HEK293 (cell line): Measurements from ENCODE around the gene ITGA8.

Experiments
- GFI1B ChIP-seq: fragments of 450-650 bp; formaldehyde crosslinking; IDR thresholded peaks from 2 replicates; pipeline ENCODE4 v1.5.1; 2016; ENCODE audit warnings: missing biosample characterization, missing genetic modification characterization
- GLI2 ChIP-seq: fragments of 450-650 bp; formaldehyde crosslinking; IDR thresholded peaks from 2 replicates; pipeline ENCODE4; 2017; ENCODE audit warnings: missing biosample characterization, missing genetic modification characterization, low read depth, borderline replicate concordance
- GLIS2 ChIP-seq: fragments of 450-650 bp; formaldehyde crosslinking; IDR thresholded peaks from 2 replicates; pipeline ENCODE4 v1.5.1; 2016; ENCODE audit warnings: missing biosample characterization, missing genetic modification characterization
- HOXD13 ChIP-seq: sonication (generic); formaldehyde crosslinking; IDR thresholded peaks from 2 replicates; pipeline ENCODE4 v1.8.0; 2022; ENCODE audit warnings: missing genetic modification reagents, borderline replicate concordance
- KLF8 ChIP-seq: fragments of 450-650 bp; formaldehyde crosslinking; IDR thresholded peaks from 2 replicates; pipeline ENCODE4 v1.5.1; 2016; ENCODE audit warnings: missing biosample characterization, missing genetic modification characterization
- RBAK ChIP-seq: fragments of 450-650 bp; formaldehyde crosslinking; IDR thresholded peaks from 2 replicates; pipeline ENCODE4 v1.5.1; 2016; ENCODE audit warnings: missing biosample characterization, missing genetic modification characterization
- SCRT2 ChIP-seq: fragments of 450-650 bp; formaldehyde crosslinking; IDR thresholded peaks from 2 replicates; pipeline ENCODE4 v1.5.1; 2016; ENCODE audit warnings: missing biosample characterization, missing genetic modification characterization
- SP7 ChIP-seq: fragments of 450-650 bp; formaldehyde crosslinking; IDR thresholded peaks from 2 replicates; pipeline ENCODE4 v1.5.1; 2016; ENCODE audit warnings: missing biosample characterization, missing genetic modification characterization
- TRIM28 ChIP-seq: IDR thresholded peaks from 2 replicates; pipeline ENCODE4 v1.6.1; 2011; ENCODE audit warnings: low read length, control low read depth, borderline replicate concordance
- WT1 ChIP-seq: fragments of 450-650 bp; formaldehyde crosslinking; IDR thresholded peaks from 2 replicates; pipeline ENCODE4 v1.5.1; 2016; ENCODE audit warnings: missing biosample characterization, missing genetic modification characterization
- ZBTB21 ChIP-seq: fragments of 450-650 bp; formaldehyde crosslinking; IDR thresholded peaks from 2 replicates; pipeline ENCODE4 v1.5.1; 2017; ENCODE audit warnings: missing biosample characterization, missing genetic modification characterization
- ZNF114 ChIP-seq: fragments of 450-650 bp; formaldehyde crosslinking; IDR thresholded peaks from 2 replicates; pipeline ENCODE4 v1.5.0; 2017; ENCODE audit warnings: missing biosample characterization, missing genetic modification characterization
- ZNF121 ChIP-seq: fragments of 450-650 bp; formaldehyde crosslinking; IDR thresholded peaks from 2 replicates; pipeline ENCODE4 v1.5.1; 2016; ENCODE audit warnings: missing biosample characterization, missing genetic modification characterization
- ZNF169 ChIP-seq: fragments of 450-650 bp; formaldehyde crosslinking; IDR thresholded peaks from 2 replicates; pipeline ENCODE4 v1.5.1; 2016; ENCODE audit warnings: missing biosample characterization, missing genetic modification characterization
- ZNF302 ChIP-seq: fragments of 450-650 bp; formaldehyde crosslinking; IDR thresholded peaks from 2 replicates; pipeline ENCODE4 v1.5.1; 2016; ENCODE audit warnings: missing biosample characterization, missing genetic modification characterization, low read depth
- ZNF335 ChIP-seq: fragments of 450-650 bp; formaldehyde crosslinking; conservative IDR thresholded peaks from 2 replicates; pipeline ENCODE4 v1.5.1; 2016; ENCODE audit warnings: missing biosample characterization, missing genetic modification characterization
- ZNF341 ChIP-seq: fragments of 450-650 bp; formaldehyde crosslinking; IDR thresholded peaks from 2 replicates; pipeline ENCODE4; 2016; ENCODE audit warnings: low read depth, missing biosample characterization, missing genetic modification characterization
- ZNF362 ChIP-seq: fragments of 450-650 bp; formaldehyde crosslinking; IDR thresholded peaks from 2 replicates; pipeline ENCODE4 v1.5.1; 2016; ENCODE audit warnings: missing biosample characterization, missing genetic modification characterization
- ZNF37A ChIP-seq: fragments of 450-650 bp; IDR thresholded peaks from 2 replicates; pipeline ENCODE4 v1.5.1; 2018; ENCODE audit warnings: missing biosample characterization, missing genetic modification characterization
- ZNF398 ChIP-seq: fragments of 450-650 bp; formaldehyde crosslinking; IDR thresholded peaks from 2 replicates; pipeline ENCODE4 v1.5.1; 2017; ENCODE audit warnings: missing biosample characterization, missing genetic modification characterization
- ZNF548 ChIP-seq: fragments of 450-650 bp; formaldehyde crosslinking; IDR thresholded peaks from 2 replicates; pipeline ENCODE4 v1.5.1; 2016; ENCODE audit warnings: missing biosample characterization, missing genetic modification characterization
- ZNF560 ChIP-seq: fragments of 450-650 bp; formaldehyde crosslinking; IDR thresholded peaks from 2 replicates; pipeline ENCODE4 v1.5.1; 2017; ENCODE audit warnings: missing biosample characterization, missing genetic modification characterization, borderline replicate concordance
- ZNF600 ChIP-seq: fragments of 450-650 bp; formaldehyde crosslinking; IDR thresholded peaks from 2 replicates; pipeline ENCODE4 v1.5.1; 2016; ENCODE audit warnings: missing biosample characterization, missing genetic modification characterization
- ZNF626 ChIP-seq: fragments of 450-650 bp; sonication (Bioruptor Pico); formaldehyde crosslinking; IDR thresholded peaks from 2 replicates; pipeline ENCODE4 v1.5.1; 2018; ENCODE audit warnings: missing biosample characterization, missing genetic modification characterization, inconsistent platforms
- ZNF654 ChIP-seq: fragments of 450-650 bp; formaldehyde crosslinking; IDR thresholded peaks from 2 replicates; pipeline ENCODE4 v1.5.1; 2016; ENCODE audit warnings: low read depth, missing biosample characterization, missing genetic modification characterization
- ZNF701 ChIP-seq: fragments of 450-650 bp; formaldehyde crosslinking; IDR thresholded peaks from 2 replicates; pipeline ENCODE4 v1.5.1; 2016; ENCODE audit warnings: missing biosample characterization, missing genetic modification characterization
- ZNF747 ChIP-seq: fragments of 450-650 bp; formaldehyde crosslinking; IDR thresholded peaks from 2 replicates; pipeline ENCODE4 v1.5.1; 2016; ENCODE audit warnings: missing biosample characterization, missing genetic modification characterization
- ZNF830 ChIP-seq: fragments of 450-650 bp; IDR thresholded peaks from 2 replicates; pipeline ENCODE4 v1.5.0; 2018; ENCODE audit warnings: missing biosample characterization, missing genetic modification characterization, low read depth, mild to moderate bottlenecking, moderate library complexity
- TF ChIP-seq, protein P1 (sequence below): fragments of 450-650 bp; formaldehyde crosslinking; IDR thresholded peaks from 2 replicates; pipeline ENCODE4 v1.5.1; 2017; ENCODE audit warnings: missing biosample characterization, missing genetic modification characterization
- TF ChIP-seq, protein P2 (sequence below): fragments of 450-650 bp; formaldehyde crosslinking; IDR thresholded peaks from 2 replicates; pipeline ENCODE4 v1.5.1; 2016; ENCODE audit warnings: missing biosample characterization, missing genetic modification characterization
- TF ChIP-seq, protein P3 (sequence below): fragments of 450-650 bp; formaldehyde crosslinking; IDR thresholded peaks from 2 replicates; pipeline ENCODE4 v1.5.1; 2017; ENCODE audit warnings: missing biosample characterization, missing genetic modification characterization
- TF ChIP-seq, protein P4 (sequence below): fragments of 450-650 bp; formaldehyde crosslinking; IDR thresholded peaks from 2 replicates; pipeline ENCODE4 v1.5.1; 2016; ENCODE audit warnings: missing biosample characterization, missing genetic modification characterization
- TF ChIP-seq, protein P5 (sequence below): fragments of 450-650 bp; formaldehyde crosslinking; IDR thresholded peaks from 2 replicates; pipeline ENCODE4 v1.5.1; 2016; ENCODE audit warnings: missing biosample characterization, missing genetic modification characterization

Gene ITGA8

DNA sequence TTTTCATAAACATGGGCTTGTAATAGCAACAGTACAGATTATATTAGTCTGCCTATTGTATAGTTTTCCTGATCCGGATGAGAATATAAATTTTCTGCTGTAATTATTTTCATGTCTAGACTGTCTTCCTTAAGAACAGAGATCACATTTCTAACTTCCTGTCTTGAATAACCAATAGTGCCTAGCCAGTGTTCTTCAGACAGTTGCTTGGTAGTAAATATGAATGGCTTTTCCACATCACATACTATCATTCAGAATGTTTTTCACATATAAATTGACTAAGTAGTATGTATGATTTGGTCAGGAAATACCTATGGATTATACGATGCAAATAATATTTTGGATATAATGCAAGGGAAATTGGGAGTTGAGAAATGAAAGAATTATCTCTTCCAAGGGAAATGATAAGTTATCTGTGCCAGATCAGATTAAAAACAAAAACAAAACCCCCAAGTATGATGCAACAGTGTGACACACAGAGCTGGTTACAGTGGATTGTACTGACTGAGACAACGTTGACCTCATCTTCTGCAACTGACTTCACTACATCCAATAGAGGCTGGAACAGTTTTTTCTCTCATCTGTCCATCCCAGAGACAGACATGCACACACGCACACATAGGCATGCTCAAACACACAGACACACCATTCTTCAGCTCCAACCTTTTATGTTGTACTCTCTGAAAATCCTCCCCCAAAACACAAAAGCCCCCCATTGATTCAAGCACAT, 16.4 kb downstream of the ITGA8 start (continued):
- TF ChIP-seq ZNF560 (tag by site-specific recombination), result no peak
- no peak for TF ChIP-seq ZNF114 (tag by site-specific recombination)
- peak; percentile 40 for TF ChIP-seq SCRT2 (tag by site-specific recombination)
- TF ChIP-seq ZBTB21 (tag by site-specific recombination), result peak; percentile 81
- TF ChIP-seq ZNF335 (tag by site-specific recombination), result no peak; the same call in 1 of the 2 replicates
- TF ChIP-seq ZNF600, result peak; percentile 59
- TF ChIP-seq ZNF548 (tag by site-specific recombination), result no peak
- TF ChIP-seq ZNF830, result no peak
- TF ChIP-seq ZNF169 (tag by site-specific recombination), result no peak
- TF ChIP-seq GLI2, result no peak
- TF ChIP-seq GLIS2 (tag by site-specific recombination), result no peak
- TF ChIP-seq KLF8 (tag by site-specific recombination), result peak; percentile 63; the same call in 1 of the 2 replicates
- TF ChIP-seq WT1 (tag by site-specific recombination), result peak; percentile 80
- TF ChIP-seq TRIM28, result 0 out of 2 replicates have a peak, but pooled peaks have one; percentile 47
- TF ChIP-seq, protein P1, sequence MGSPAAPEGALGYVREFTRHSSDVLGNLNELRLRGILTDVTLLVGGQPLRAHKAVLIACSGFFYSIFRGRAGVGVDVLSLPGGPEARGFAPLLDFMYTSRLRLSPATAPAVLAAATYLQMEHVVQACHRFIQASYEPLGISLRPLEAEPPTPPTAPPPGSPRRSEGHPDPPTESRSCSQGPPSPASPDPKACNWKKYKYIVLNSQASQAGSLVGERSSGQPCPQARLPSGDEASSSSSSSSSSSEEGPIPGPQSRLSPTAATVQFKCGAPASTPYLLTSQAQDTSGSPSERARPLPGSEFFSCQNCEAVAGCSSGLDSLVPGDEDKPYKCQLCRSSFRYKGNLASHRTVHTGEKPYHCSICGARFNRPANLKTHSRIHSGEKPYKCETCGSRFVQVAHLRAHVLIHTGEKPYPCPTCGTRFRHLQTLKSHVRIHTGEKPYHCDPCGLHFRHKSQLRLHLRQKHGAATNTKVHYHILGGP (tag by site-specific recombination), result peak; percentile 58
- TF ChIP-seq ZNF362, result peak; percentile 78; the same call in 1 of the 2 replicates
- TF ChIP-seq ZNF747 (tag by site-specific recombination), result no peak
- TF ChIP-seq HOXD13, result no peak
- TF ChIP-seq ZNF398, result peak; percentile 69
- TF ChIP-seq ZNF654 (tag by site-specific recombination), result no peak
- TF ChIP-seq ZNF701 (tag by site-specific recombination), result no peak
- TF ChIP-seq, protein P2, sequence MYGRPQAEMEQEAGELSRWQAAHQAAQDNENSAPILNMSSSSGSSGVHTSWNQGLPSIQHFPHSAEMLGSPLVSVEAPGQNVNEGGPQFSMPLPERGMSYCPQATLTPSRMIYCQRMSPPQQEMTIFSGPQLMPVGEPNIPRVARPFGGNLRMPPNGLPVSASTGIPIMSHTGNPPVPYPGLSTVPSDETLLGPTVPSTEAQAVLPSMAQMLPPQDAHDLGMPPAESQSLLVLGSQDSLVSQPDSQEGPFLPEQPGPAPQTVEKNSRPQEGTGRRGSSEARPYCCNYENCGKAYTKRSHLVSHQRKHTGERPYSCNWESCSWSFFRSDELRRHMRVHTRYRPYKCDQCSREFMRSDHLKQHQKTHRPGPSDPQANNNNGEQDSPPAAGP (tag by site-specific recombination), result no peak
- no peak for TF ChIP-seq ZNF37A (tag by site-specific recombination)
- no peak for TF ChIP-seq ZNF121
- TF ChIP-seq, protein P3, sequence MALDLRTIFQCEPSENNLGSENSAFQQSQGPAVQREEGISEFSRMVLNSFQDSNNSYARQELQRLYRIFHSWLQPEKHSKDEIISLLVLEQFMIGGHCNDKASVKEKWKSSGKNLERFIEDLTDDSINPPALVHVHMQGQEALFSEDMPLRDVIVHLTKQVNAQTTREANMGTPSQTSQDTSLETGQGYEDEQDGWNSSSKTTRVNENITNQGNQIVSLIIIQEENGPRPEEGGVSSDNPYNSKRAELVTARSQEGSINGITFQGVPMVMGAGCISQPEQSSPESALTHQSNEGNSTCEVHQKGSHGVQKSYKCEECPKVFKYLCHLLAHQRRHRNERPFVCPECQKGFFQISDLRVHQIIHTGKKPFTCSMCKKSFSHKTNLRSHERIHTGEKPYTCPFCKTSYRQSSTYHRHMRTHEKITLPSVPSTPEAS, result peak; percentile 75
- TF ChIP-seq, protein P4, sequence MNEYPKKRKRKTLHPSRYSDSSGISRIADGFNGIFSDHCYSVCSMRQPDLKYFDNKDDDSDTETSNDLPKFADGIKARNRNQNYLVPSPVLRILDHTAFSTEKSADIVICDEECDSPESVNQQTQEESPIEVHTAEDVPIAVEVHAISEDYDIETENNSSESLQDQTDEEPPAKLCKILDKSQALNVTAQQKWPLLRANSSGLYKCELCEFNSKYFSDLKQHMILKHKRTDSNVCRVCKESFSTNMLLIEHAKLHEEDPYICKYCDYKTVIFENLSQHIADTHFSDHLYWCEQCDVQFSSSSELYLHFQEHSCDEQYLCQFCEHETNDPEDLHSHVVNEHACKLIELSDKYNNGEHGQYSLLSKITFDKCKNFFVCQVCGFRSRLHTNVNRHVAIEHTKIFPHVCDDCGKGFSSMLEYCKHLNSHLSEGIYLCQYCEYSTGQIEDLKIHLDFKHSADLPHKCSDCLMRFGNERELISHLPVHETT (tag by site-specific recombination), result 0 out of 2 replicates have a peak, but pooled peaks have one; percentile 55
- no peak for TF ChIP-seq RBAK (tag by site-specific recombination)
- no peak for TF ChIP-seq ZNF626 (tag by site-specific recombination)
- TF ChIP-seq ZNF341, result no peak
- peak; percentile 91 for TF ChIP-seq SP7 (tag by site-specific recombination)
- no peak for TF ChIP-seq GFI1B (tag by site-specific recombination)
- TF ChIP-seq ZNF302 (tag by site-specific recombination), result no peak
- TF ChIP-seq, protein P5, sequence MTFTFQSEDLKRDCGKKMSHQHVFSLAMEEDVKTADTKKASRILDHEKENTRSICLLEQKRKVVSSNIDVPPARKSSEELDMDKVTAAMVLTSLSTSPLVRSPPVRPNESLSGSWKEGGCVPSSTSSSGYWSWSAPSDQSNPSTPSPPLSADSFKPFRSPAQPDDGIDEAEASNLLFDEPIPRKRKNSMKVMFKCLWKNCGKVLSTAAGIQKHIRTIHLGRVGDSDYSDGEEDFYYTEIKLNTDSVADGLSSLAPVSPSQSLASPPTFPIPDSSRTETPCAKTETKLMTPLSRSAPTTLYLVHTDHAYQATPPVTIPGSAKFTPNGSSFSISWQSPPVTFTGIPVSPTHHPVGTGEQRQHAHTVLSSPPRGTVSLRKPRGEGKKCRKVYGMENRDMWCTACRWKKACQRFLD (tag by site-specific recombination), result no peak
